ACC112 (cell line): Measurements from ENCODE around the gene ASXL1.
"Not testable (repeated sequence)": the region's sequence is repeated elsewhere in the genome, so short reads cannot be mapped to it uniquely, and the experiment has no call there.

ENCODE experiments used
- H2AFZ ChIP-seq: fragments of 200-600 bp; sonication (generic); one replicate; pipeline ENCODE4 v1.6.0; 2017; ENCODE audit warnings: antibody characterized with exemption, low read length; ENCODE audit not compliant: unreplicated experiment
- H3K27ac ChIP-seq: fragments of 200-600 bp; sonication (generic); 2 replicates; pipeline ENCODE4 v1.5.1; 2014; ENCODE audit warnings: low read depth, mild to moderate bottlenecking, antibody characterized with exemption, low read length, moderate library complexity
- H3K27me3 ChIP-seq: fragments of 200-600 bp; sonication (generic); 2 replicates; pipeline ENCODE4 v1.6.1; 2014; ENCODE audit warnings: mild to moderate bottlenecking, antibody characterized with exemption, low read length, moderate library complexity, mixed read lengths; ENCODE audit not compliant: insufficient read depth
- H3K36me3 ChIP-seq: fragments of 200-600 bp; sonication (generic); 2 replicates; pipeline ENCODE4 v1.6.1; 2016; ENCODE audit warnings: mild to moderate bottlenecking, antibody characterized with exemption, low read length, moderate library complexity, mixed read lengths; ENCODE audit not compliant: insufficient read depth
- H3K4me1 ChIP-seq: fragments of 200-600 bp; sonication (generic); one replicate; pipeline ENCODE4 v1.6.1; 2016; ENCODE audit warnings: low read length, mixed read lengths; ENCODE audit not compliant: insufficient read depth, unreplicated experiment, control insufficient read depth
- H3K4me3 ChIP-seq: fragments of 200-600 bp; sonication (generic); 2 replicates; pipeline ENCODE4 v1.5.1; 2014; ENCODE audit warnings: mild to moderate bottlenecking, low read depth, low read length
- H3K79me2 ChIP-seq: fragments of 200-600 bp; sonication (generic); one replicate; pipeline ENCODE4 v1.6.0; 2016; ENCODE audit warnings: low read length; ENCODE audit not compliant: control insufficient read depth, unreplicated experiment, insufficient read depth

Gene ASXL1

DNA sequence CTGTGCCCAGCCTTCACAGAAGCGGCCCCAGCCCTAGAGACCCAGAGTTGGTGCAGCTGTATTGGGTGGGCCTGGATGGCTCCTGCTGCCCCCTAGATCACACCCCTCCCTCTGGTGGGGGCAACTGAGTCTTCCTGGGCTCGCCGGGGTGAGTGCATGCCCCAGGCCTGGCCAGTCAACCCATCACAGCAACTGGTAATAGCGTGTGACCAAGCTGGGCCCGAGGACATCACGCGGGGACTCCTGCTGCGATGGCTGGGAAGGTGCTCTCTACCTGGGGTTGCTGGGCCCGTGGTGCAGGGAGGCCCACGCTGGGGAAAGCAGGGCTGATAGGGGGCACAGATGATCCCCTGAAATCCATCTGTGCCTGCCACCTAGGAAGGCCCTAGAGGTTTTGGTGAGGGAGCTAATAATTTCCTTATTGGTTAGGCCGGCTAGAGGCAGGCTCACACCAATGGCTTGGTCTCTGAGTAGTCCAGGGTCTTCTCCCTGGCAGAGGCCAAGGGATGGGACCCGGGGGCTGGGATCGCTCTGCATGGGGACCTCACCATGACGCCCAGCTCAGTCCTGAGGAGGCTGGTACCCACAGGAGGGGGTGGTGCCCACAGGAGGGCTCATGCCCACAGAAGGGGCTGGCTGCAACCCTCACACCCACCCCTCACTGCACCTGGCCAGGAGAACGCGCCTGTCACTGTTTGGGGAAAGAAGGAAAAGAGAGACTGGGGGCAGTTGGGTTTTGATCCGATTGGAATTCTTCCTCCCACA lies 103.9 kb downstream of the ASXL1 start:
- H3K27ac ChIP-seq, result no peak overlapping the region
- H3K27me3 ChIP-seq, result no peaks in the 10 kb centered on the region
- H2AFZ ChIP-seq, result no peak overlapping the region
- no peaks in the 10 kb centered on the region for H3K36me3 ChIP-seq
- no peak overlapping the region for H3K4me3 ChIP-seq
- peaks cover 27% of the 10 kb centered on the region for H3K4me1 ChIP-seq
- H3K79me2 ChIP-seq, result peaks cover 8% of the 10 kb centered on the region

DNA sequence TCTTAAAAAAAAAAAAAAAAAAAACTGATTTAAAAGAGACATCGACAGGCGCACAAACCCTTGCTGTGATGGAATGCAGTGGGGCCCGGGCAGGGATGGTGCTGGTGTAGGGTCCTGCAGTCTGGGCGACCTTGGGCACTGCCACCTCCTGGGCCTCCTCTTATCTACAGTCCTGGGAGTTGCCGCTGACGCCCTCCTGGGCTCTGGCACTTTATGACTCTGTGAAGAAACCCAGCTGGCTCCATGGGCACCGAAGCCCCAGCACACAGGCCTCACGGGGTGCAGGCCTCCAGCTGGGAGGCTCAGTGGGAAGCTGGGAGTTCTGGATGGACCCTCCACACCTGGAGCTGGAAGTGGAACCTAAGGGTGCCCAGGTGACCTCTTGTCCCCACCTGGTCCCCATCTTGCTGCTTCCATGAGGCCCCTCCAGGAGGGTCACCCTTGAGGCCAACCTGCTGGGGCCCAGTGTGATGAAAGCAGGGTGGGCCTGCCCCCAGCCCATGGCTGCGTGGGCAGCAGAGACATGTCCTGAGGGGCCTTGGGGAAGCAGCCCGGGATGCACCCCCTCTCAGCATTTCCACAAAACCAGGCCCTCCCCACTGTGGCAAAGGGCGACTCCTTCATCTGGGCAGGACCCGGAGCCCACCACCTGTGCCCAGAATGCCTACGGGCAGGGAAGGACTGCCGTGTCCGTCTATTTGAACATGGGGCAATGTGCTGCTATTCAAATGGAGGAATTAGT lies 104.9 kb downstream of the ASXL1 start:
- no peak overlapping the region for H3K27ac ChIP-seq

DNA sequence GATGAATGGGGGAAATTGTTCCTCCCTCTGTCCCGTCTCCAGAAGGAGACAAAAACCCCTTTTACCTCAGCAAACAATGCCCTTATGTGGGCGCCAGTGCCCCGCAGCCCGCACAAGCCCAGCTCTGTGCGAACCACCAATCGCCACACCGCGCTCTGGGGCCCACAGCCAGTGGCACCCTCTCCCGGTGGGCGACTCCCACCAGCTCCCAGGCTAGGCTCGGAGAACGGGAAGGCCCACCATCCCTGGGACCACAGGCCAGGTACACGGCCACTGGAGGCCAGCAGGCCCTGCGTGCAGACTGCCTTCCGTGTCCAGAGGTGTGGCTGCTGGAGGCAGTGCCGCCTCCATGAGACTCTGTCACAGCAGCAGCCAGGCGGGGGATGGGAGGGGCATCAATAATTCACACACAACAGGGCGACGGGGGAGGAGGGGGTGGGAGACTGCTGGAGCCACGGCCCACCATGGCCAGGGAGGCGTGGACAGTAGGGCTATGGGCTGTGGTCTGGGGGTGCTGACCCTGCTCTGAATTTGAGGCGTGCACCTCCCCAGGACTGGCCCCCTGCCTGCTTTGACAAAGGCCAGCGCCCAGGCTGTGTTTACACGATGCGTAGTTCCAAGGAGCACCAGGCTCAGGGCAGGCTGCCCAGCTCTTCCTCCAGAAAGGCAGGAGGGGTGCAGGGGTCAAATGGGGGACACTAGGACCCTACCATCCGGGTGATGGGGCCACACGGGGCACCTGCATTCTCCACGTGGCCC lies 105.7 kb downstream of the ASXL1 start:
- H3K4me1 ChIP-seq, result peaks cover 21% of the 10 kb centered on the region
- H3K4me3 ChIP-seq, result no peak overlapping the region
- H3K27me3 ChIP-seq, result no peaks in the 10 kb centered on the region
- H3K27ac ChIP-seq, result no peak overlapping the region
- no peak overlapping the region for H2AFZ ChIP-seq
- no peaks in the 10 kb centered on the region for H3K36me3 ChIP-seq
- H3K79me2 ChIP-seq, result peaks cover 11% of the 10 kb centered on the region

More for the DNA sequence above, 104.9 kb downstream of the ASXL1 start:
- no peak overlapping the region for H2AFZ ChIP-seq
- no peaks in the 10 kb centered on the region for H3K36me3 ChIP-seq
- H3K4me3 ChIP-seq, result no peak overlapping the region
- H3K4me1 ChIP-seq, result peaks cover 21% of the 10 kb centered on the region
- H3K27me3 ChIP-seq, result no peaks in the 10 kb centered on the region
- H3K79me2 ChIP-seq, result peaks cover 11% of the 10 kb centered on the region

- Histone ChIP-seq H3K79me2 (peaks cover 11% of the 10 kb centered on the region), H3K27ac (peak overlapping the region; percentile 74; the same call in 1 of the 2 replicates), H3K36me3 (no peaks in the 10 kb centered on the region), H2AFZ (no peak overlapping the region), H3K27me3 (no peaks in the 10 kb centered on the region), H3K4me3 (no peak overlapping the region), H3K4me1 (peaks cover 21% of the 10 kb centered on the region)
Measured at GRCh38 chr20:32464401-32465091, 106.4 kb downstream of the ASXL1 start.

- H3K36me3 ChIP-seq, result no peaks in the 10 kb centered on the region
- H3K4me3 ChIP-seq, result peak overlapping the region; percentile 42
- H3K27ac ChIP-seq, result peak overlapping the region; percentile 74
- H3K27me3 ChIP-seq, result no peaks in the 10 kb centered on the region
- H3K4me1 ChIP-seq, result peaks cover 21% of the 10 kb centered on the region
- peaks cover 11% of the 10 kb centered on the region for H3K79me2 ChIP-seq
- H2AFZ ChIP-seq, result no peak overlapping the region
Measured at GRCh38 chr20:32465092-32465900, 107.2 kb downstream of the ASXL1 start.

GRCh38 chr20:32465901-32466675 lies 108.0 kb downstream of the ASXL1 start:
- Histone ChIP-seq H3K4me1 (peaks cover 21% of the 10 kb centered on the region), H3K79me2 (peaks cover 12% of the 10 kb centered on the region), H3K4me3 (peak overlapping the region; percentile 42; the same call in 1 of the 2 replicates), H3K27ac (peak overlapping the region; percentile 74)
- not testable (repeated sequence) for H3K27me3 ChIP-seq, H3K36me3 ChIP-seq, H2AFZ ChIP-seq

- no peaks in the 10 kb centered on the region for H3K27me3 ChIP-seq
- no peak overlapping the region for H3K4me3 ChIP-seq
- H3K27ac ChIP-seq, result no peak overlapping the region
- no peaks in the 10 kb centered on the region for H3K36me3 ChIP-seq
- peaks cover 14% of the 10 kb centered on the region for H3K79me2 ChIP-seq
- H2AFZ ChIP-seq, result no peak overlapping the region
- H3K4me1 ChIP-seq, result peaks cover 21% of the 10 kb centered on the region
Measured at GRCh38 chr20:32466739-32467505, 108.8 kb downstream of the ASXL1 start.

DNA sequence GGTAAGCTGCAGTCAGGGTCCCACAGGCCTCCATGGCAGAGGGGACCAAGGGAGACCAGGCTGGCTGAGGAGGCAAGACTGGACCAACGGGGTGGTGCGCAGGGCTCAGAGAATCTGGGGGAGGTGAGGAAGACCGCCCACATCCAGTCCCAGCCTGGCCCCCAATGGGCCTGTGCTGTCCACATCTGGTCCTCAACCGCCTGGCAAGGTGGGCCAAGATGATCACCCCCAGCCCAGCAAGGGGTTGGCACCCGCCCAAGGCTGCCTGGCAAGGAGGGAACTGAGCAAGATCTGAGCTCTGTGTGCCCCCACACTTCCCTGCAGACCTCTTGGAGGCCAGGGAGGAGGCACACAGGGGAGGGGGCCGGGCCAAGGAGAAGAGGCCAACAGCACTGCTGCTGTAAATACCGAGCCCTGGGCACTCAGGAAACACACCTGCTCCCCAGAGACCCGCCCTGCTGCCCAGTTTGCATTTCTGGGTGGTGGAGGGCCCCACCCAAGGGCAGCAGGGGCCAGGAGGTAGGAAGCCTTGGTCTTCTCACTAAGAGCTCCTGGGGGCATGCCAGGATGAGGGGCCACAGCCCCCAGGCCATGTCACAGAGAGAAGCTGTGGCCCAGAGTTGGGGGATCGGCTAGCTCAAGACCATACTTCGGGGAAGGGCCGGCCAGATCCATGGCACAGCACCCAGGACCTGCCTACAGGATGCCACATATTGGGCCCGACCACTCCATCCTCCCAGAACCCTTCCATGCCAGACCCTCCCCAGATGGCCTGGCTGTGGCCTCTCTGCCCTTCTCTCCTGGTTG lies 109.6 kb downstream of the ASXL1 start:
- Histone ChIP-seq H3K27me3 (no peaks in the 10 kb centered on the region), H2AFZ (no peak overlapping the region), H3K79me2 (peaks cover 16% of the 10 kb centered on the region), H3K27ac (no peak overlapping the region), H3K4me3 (no peak overlapping the region), H3K36me3 (no peaks in the 10 kb centered on the region), H3K4me1 (peaks cover 21% of the 10 kb centered on the region)
